Measurements from ENCODE around the gene ANXA3.

Gene ANXA3

DNA sequence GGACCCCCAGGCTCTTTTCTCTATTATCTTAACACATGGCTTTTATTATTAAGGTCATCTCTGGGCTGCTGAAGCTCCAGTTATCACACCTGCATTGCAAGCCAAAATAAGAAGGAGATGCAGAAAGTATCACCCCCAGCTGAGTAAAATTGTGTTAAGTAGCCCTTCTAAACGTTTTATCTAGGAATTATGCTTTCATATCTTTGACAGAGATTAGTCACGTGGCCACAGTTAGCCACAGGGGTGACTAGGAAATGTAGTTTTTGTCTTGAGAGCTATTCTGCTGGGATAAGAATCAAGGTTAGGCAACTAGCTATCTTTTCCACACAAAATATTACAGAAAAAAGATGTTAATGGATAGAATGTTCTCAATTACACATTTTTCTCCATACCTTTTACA is 102.1 kb downstream of the ANXA3 start:
- DNase-seq (ENCODE audit: low spot score), result no peak
- TF ChIP-seq, protein P1, sequence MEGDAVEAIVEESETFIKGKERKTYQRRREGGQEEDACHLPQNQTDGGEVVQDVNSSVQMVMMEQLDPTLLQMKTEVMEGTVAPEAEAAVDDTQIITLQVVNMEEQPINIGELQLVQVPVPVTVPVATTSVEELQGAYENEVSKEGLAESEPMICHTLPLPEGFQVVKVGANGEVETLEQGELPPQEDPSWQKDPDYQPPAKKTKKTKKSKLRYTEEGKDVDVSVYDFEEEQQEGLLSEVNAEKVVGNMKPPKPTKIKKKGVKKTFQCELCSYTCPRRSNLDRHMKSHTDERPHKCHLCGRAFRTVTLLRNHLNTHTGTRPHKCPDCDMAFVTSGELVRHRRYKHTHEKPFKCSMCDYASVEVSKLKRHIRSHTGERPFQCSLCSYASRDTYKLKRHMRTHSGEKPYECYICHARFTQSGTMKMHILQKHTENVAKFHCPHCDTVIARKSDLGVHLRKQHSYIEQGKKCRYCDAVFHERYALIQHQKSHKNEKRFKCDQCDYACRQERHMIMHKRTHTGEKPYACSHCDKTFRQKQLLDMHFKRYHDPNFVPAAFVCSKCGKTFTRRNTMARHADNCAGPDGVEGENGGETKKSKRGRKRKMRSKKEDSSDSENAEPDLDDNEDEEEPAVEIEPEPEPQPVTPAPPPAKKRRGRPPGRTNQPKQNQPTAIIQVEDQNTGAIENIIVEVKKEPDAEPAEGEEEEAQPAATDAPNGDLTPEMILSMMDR (IDR thresholded peaks at IDR 0.05; ENCODE audit: extremely low read depth, missing control alignments), result no peak

DNA sequence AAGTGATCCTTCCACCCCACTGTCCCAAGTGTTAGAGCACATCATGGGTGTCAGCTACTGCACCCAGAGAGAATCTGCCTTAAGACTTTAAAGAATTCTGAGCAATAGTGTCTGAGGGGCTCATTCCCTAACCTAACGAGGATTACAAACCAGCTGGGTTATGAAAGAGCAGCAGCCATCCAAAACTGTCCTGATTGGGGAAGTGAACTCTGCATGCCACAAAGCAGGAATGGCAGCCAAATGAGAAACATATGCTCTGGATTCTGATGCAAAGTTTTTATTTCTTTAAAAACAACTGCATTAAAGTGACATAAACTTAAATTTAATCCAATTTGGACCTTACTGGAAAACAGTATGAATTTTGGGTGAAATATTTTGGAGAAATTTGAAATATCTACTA is 103.2 kb downstream of the ANXA3 start:
- no peak for DNase-seq (ENCODE audit: low spot score)
- TF ChIP-seq, protein P1 (IDR thresholded peaks at IDR 0.05; ENCODE audit: extremely low read depth, missing control alignments), result no peak

DNA sequence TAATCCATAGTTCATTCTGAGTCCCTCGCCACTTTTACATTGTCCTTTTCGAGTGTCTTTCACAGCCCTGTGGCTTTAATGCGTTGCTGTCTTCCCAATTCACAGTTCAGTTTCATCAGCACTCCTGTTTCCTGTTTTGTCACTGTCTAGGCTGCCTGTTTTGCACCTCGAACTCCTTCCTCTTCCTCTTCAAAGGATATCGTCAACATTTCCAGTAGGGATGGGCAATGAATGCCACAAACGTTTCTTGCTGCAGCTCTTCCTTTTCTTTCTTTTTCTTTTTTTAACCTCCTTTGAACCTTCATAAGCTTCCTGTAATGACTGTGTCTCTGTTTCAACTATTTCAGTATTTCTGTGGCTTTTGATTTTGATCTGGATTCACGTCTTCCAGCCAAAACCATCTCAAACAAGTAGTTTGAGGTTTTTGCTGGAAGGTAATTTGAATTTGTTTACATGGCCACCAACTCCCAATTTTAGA is 105.4 kb downstream of the ANXA3 start:
- TF ChIP-seq, protein P1 (IDR thresholded peaks at IDR 0.05; ENCODE audit: extremely low read depth, missing control alignments), result no peak
- DNase-seq (ENCODE audit: low spot score), result no peak

DNA sequence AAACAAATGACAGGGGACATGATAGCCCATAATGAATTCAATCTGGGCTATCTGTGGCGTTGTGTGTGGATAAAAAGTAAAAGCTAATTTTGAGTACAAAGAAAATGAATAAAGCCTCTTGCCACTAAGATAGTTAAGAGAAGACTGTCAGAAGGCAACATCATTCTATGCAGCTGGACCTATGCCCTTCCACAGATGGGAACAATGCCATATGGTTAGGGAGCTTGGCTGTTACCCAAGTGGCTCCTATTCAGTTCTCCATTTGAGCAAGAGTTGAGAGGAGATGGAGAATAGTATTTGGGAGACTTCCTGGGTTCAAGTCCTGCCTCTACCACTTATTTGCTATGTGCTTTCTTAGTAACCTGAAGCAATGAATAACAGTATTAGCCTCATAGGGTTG is 107.7 kb downstream of the ANXA3 start:
- no peak for DNase-seq (ENCODE audit: low spot score)
- TF ChIP-seq, protein P1 (IDR thresholded peaks at IDR 0.05; ENCODE audit: extremely low read depth, missing control alignments), result no peak

DNA sequence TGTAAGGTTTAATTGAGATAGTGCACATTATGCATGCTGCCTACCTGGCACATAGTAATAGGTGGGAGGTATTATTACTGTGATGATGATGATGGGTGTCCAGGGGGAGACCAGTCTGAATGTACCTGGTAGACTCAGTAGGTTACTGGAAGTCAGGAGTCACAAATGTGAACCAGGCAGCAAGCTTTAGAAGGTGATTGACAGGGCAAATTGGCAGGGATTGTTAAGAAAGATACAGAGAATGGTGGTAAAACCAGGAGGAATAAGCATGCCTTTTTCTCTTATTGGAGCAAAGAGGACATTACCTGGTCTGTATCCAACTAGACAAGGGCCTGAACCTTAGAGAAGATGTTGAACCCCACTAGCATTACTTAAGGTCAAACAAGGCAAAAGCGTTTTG is 108.1 kb downstream of the ANXA3 start:
- TF ChIP-seq, protein P1 (IDR thresholded peaks at IDR 0.05; ENCODE audit: extremely low read depth, missing control alignments), result no peak
- DNase-seq (ENCODE audit: low spot score), result no peak
